TTC549 (cell line): Measurements from ENCODE around the gene PBX1.

Experiments used
- FAIRE-seq: peaks from 2 replicates; lab custom pipeline; 2012; peaks lifted over from hg19 to GRCh38; lab: Jason Lieb, UNC

Gene PBX1

GRCh38 chr1:164670026-164670425 lies 111.0 kb downstream of the PBX1 start:
- FAIRE-seq, result no peak

GRCh38 chr1:164670786-164671185 lies 111.8 kb downstream of the PBX1 start:
- no peak for FAIRE-seq

- no peak for FAIRE-seq
Measured at GRCh38 chr1:164671323-164671965, 112.5 kb downstream of the PBX1 start.

- no peak for FAIRE-seq
Measured at GRCh38 chr1:164671966-164672571, 113.1 kb downstream of the PBX1 start.

GRCh38 chr1:164672588-164672987 lies 113.6 kb downstream of the PBX1 start:
- FAIRE-seq, result no peak

- no peak for FAIRE-seq
Measured at GRCh38 chr1:164673584-164674214, 114.7 kb downstream of the PBX1 start.

GRCh38 chr1:164675342-164675904 lies 116.4 kb downstream of the PBX1 start:
- FAIRE-seq, result no peak

- no peak for FAIRE-seq
Measured at GRCh38 chr1:164678136-164678700, 119.2 kb downstream of the PBX1 start.

- FAIRE-seq, result no peak
Measured at GRCh38 chr1:164682570-164682969, 123.6 kb downstream of the PBX1 start.

GRCh38 chr1:164683235-164683634 lies 124.3 kb downstream of the PBX1 start:
- no peak for FAIRE-seq

GRCh38 chr1:164685266-164686035 lies 126.5 kb downstream of the PBX1 start:
- no peak for FAIRE-seq

- no peak for FAIRE-seq
Measured at GRCh38 chr1:164687777-164688176, 128.8 kb downstream of the PBX1 start.

- FAIRE-seq, result no peak
Measured at GRCh38 chr1:164688791-164689190, 129.8 kb downstream of the PBX1 start.

GRCh38 chr1:164689672-164690511 lies 130.9 kb downstream of the PBX1 start:
- FAIRE-seq, result no peak

GRCh38 chr1:164692420-164692819 lies 133.4 kb downstream of the PBX1 start:
- no peak for FAIRE-seq

GRCh38 chr1:164693564-164694359 lies 134.8 kb downstream of the PBX1 start:
- no peak for FAIRE-seq

GRCh38 chr1:164694505-164694904 lies 135.5 kb downstream of the PBX1 start:
- no peak for FAIRE-seq

GRCh38 chr1:164695956-164696665 lies 137.1 kb downstream of the PBX1 start:
- no peak for FAIRE-seq

- FAIRE-seq, result no peak
Measured at GRCh38 chr1:164699815-164700491, 141.0 kb downstream of the PBX1 start.
